GM18498 (cell line): Measurements from ENCODE around the gene CHST9.
"Not testable (repeated sequence)": the region's sequence is repeated elsewhere in the genome, so short reads cannot be mapped to it uniquely, and the experiment has no call there.

Experiments
- ATAC-seq: cut with Tn5 transposase; IDR thresholded peaks from one replicate; pipeline ENCODE4 v1.9.1; 2021; ENCODE audit warnings: mild to moderate bottlenecking, moderate library complexity; ENCODE audit not compliant: unreplicated experiment

CHST9 gene

GRCh38 chr18:26943906-26944305 lies 241.2 kb downstream of the CHST9 start:
- no peak for ATAC-seq

GRCh38 chr18:26941584-26941983 lies 243.5 kb downstream of the CHST9 start:
- no peak for ATAC-seq

- no peak for ATAC-seq
Measured at GRCh38 chr18:26940744-26941398, 244.2 kb downstream of the CHST9 start.

GRCh38 chr18:26931659-26932058 lies 253.4 kb downstream of the CHST9 start:
- no peak for ATAC-seq

- no peak for ATAC-seq
Measured at GRCh38 chr18:26930630-26931029, 254.5 kb downstream of the CHST9 start.

GRCh38 chr18:26928670-26929313 lies 256.3 kb downstream of the CHST9 start:
- ATAC-seq = no peak

GRCh38 chr18:26927822-26928221 lies 257.3 kb downstream of the CHST9 start:
- not testable (repeated sequence) for ATAC-seq

- no peak for ATAC-seq
Measured at GRCh38 chr18:26926066-26926675, 258.9 kb downstream of the CHST9 start.

- no peak for ATAC-seq
Measured at GRCh38 chr18:26925313-26925712, 259.8 kb downstream of the CHST9 start.

GRCh38 chr18:26922313-26922712 lies 262.8 kb downstream of the CHST9 start:
- no peak for ATAC-seq

- no peak for ATAC-seq
Measured at GRCh38 chr18:26920644-26921043, 264.5 kb downstream of the CHST9 start.

- ATAC-seq = no peak
Measured at GRCh38 chr18:26919627-26920026, 265.5 kb downstream of the CHST9 start.

GRCh38 chr18:26919201-26919600 lies 265.9 kb downstream of the CHST9 start:
- ATAC-seq = no peak

- ATAC-seq = no peak
Measured at GRCh38 chr18:26911840-26912239, 273.3 kb downstream of the CHST9 start.

GRCh38 chr18:26909599-26910290 lies 275.4 kb downstream of the CHST9 start:
- ATAC-seq = no peak

- no peak for ATAC-seq
Measured at GRCh38 chr18:26908906-26909305, 276.2 kb downstream of the CHST9 start.

GRCh38 chr18:26902291-26902690 lies 282.8 kb downstream of the CHST9 start:
- no peak for ATAC-seq

GRCh38 chr18:26901020-26901419 lies 284.1 kb downstream of the CHST9 start:
- no peak for ATAC-seq

- no peak for ATAC-seq
Measured at GRCh38 chr18:26894426-26894825, 290.7 kb downstream of the CHST9 start.

GRCh38 chr18:26893996-26894395 lies 291.1 kb downstream of the CHST9 start:
- ATAC-seq = no peak

- no peak for ATAC-seq
Measured at GRCh38 chr18:26888259-26888658, 296.8 kb downstream of the CHST9 start.
